HTERT RPE-1 (cell line): ENCODE measurements around the gene WDR72.
"Not testable (repeated sequence)": the region's sequence is repeated elsewhere in the genome, so short reads cannot be mapped to it uniquely, and the experiment has no call there.

ENCODE experiments used
- in situ Hi-C: fragments of 300-500 bp; cut with MboI; formaldehyde crosslinking; loops from 4 replicates; pipeline ENCODE4 v1.14.3; 2020; ENCODE audit warnings: low sequenced_read_pairs

Gene WDR72

GRCh38 chr15:53759411-53759931, at the start of gene WDR72:
Gene WDR72, minus strand, starts transcription at chr15:53759663. Its CDS starts 26,514 bp downstream, at chr15:53733149.
- in situ Hi-C loops = no loop called here

- in situ Hi-C loops = no loop called here
Observed at GRCh38 chr15:53808058-53808706, 48.7 kb upstream of the WDR72 start.

- in situ Hi-C loops = no loop called here
Observed at GRCh38 chr15:53807501-53807900, 48.0 kb upstream of the WDR72 start.

GRCh38 chr15:53802672-53803071, 43.2 kb upstream of the WDR72 start:
- in situ Hi-C loops = no loop called here

- in situ Hi-C loops = no loop called here
Observed at GRCh38 chr15:53791581-53791980, 32.1 kb upstream of the WDR72 start.

- in situ Hi-C loops = no loop called here
Observed at GRCh38 chr15:53789654-53790375, 30.4 kb upstream of the WDR72 start.

- in situ Hi-C loops = no loop called here
Observed at GRCh38 chr15:53786401-53786800, 26.9 kb upstream of the WDR72 start.

- in situ Hi-C loops = not testable (repeated sequence)
Observed at GRCh38 chr15:53785241-53785640, 25.8 kb upstream of the WDR72 start.

- in situ Hi-C loops = no loop called here
Observed at GRCh38 chr15:53762916-53763315, 3.5 kb upstream of the WDR72 start.

- in situ Hi-C loops = no loop called here
Observed at GRCh38 chr15:53758412-53758811, 1.1 kb downstream of the WDR72 start.

GRCh38 chr15:53757906-53758305, 1.6 kb downstream of the WDR72 start:
- in situ Hi-C loops = no loop called here

GRCh38 chr15:53753813-53754212, 5.7 kb downstream of the WDR72 start:
- in situ Hi-C loops = no loop called here

- in situ Hi-C loops = no loop called here
Observed at GRCh38 chr15:53752406-53752805, 7.1 kb downstream of the WDR72 start.

- in situ Hi-C loops = no loop called here
Observed at GRCh38 chr15:53747501-53748068, 11.9 kb downstream of the WDR72 start.

- in situ Hi-C loops = no loop called here
Observed at GRCh38 chr15:53746101-53746500, 13.4 kb downstream of the WDR72 start.

GRCh38 chr15:53739651-53740050, 19.8 kb downstream of the WDR72 start:
- in situ Hi-C loops = no loop called here

GRCh38 chr15:53739187-53739586, 20.3 kb downstream of the WDR72 start:
- in situ Hi-C loops = no loop called here

- in situ Hi-C loops = no loop called here
Observed at GRCh38 chr15:53721334-53722087, 38.0 kb downstream of the WDR72 start.

GRCh38 chr15:53716909-53717876, 42.3 kb downstream of the WDR72 start:
- in situ Hi-C loops = no loop called here

GRCh38 chr15:53713218-53713617, 46.2 kb downstream of the WDR72 start:
- in situ Hi-C loops = no loop called here
